ENCODE measurements around the gene TRIM59. TPM values are rescaled to one million over a fixed set of nuclear protein-coding genes. Genes with fewer than 3 reads are reported as not detected.
A peak's percentile ranks its signal among the peaks of the same experiment; 100 is the strongest.

TRIM59 gene, protein sequence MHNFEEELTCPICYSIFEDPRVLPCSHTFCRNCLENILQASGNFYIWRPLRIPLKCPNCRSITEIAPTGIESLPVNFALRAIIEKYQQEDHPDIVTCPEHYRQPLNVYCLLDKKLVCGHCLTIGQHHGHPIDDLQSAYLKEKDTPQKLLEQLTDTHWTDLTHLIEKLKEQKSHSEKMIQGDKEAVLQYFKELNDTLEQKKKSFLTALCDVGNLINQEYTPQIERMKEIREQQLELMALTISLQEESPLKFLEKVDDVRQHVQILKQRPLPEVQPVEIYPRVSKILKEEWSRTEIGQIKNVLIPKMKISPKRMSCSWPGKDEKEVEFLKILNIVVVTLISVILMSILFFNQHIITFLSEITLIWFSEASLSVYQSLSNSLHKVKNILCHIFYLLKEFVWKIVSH
- 24.5 and 24.8 TPM in 2 replicates for total RNA-seq
- long read RNA-seq, partial matches to known transcripts: 0 of 10 reads
- long read RNA-seq, other reads (novel, unspliced or antisense): 4 of 10 reads

DNA sequence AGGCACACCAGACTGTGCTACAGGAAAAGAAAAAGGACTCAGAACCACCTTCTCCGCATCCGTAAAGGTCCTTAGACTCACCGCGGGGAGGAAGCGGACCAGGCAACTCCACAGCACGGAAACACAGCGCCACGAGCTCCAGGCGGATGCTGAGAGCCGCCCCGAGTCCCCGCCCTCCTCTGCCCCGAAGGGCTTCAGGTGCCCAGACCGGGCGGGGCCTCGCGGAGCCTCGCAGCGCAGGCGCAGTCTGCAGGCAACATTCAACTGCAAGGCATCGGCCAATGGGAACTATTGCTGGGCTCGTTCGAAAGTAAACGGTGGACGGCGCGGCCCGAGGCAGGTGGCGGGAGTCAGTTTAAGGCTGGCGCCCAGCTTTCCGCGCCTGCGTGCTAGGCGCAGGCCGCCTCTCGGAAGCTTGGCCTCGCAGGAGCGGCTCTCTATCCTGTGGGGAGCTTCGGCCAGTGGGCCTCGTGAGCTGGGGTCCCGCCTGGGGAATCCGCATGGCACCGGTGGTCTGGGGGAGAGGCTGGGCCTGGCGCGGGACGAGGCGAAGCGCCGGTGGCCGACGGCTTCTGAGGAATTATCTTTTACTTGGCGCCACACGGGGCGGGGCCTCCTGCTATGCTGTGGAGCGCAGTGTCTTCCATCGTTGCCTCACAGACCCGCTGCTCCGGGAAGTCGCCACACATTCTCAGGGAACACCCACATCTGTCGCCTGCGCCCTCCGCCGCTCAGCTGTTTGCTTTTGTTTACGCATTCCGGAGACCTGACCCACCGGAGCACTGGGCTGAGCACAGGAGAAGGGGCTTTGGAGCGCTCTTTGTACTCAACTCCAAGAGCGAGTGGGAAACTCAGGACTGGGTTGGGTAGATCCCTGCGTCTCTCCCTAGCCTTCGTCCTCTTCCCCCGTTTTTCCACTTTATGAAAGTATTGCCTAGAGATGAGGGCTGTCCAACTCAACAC, at the start of gene TRIM59:
Gene TRIM59 (minus strand): TSS at position 151 of the 963 bp plus-strand sequence. CDS start 10,603 bp downstream, outside the sequence.
- peak; percentile 96 for DNase-seq (ENCODE audit: low spot score, unreplicated experiment)
- Mint-ChIP-seq H3K4me3 (ENCODE audit: low read depth) (peak within 1 kb of the TSS; percentile 96), H3K27me3 (peaks cover 9% of the 10 kb centered on the region), H3K27ac (peak within 1 kb of the TSS; percentile 97), H3K36me3 (ENCODE audit: insufficient read depth) (peaks cover 7% of the 10 kb centered on the region), H3K9me3 (ENCODE audit: low read depth) (no peaks in the 10 kb centered on the region), H3K4me1 (ENCODE audit: low read depth) (peaks cover 10% of the 10 kb centered on the region)
- TF ChIP-seq, protein P1, sequence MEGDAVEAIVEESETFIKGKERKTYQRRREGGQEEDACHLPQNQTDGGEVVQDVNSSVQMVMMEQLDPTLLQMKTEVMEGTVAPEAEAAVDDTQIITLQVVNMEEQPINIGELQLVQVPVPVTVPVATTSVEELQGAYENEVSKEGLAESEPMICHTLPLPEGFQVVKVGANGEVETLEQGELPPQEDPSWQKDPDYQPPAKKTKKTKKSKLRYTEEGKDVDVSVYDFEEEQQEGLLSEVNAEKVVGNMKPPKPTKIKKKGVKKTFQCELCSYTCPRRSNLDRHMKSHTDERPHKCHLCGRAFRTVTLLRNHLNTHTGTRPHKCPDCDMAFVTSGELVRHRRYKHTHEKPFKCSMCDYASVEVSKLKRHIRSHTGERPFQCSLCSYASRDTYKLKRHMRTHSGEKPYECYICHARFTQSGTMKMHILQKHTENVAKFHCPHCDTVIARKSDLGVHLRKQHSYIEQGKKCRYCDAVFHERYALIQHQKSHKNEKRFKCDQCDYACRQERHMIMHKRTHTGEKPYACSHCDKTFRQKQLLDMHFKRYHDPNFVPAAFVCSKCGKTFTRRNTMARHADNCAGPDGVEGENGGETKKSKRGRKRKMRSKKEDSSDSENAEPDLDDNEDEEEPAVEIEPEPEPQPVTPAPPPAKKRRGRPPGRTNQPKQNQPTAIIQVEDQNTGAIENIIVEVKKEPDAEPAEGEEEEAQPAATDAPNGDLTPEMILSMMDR (IDR thresholded peaks at IDR 0.05; ENCODE audit: unreplicated experiment): peak; percentile 19

DNA sequence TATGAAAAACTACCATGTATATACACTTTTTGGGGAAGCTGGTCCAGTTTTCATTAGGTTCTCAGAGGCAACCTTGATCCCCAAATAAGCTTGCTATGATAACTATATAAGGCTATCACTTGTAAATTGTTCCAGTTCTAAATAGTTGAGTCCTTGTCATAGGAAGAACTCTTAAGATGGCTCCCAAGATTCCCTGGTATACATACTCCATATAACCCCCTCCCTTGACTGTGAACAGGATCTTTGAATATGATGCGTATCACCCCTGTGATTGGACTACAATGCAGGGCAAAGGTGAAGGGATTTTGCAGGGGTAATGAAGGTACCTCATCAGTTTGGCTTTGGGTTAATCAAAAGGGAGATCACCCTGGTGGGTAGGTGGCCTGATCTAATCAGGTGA, 48.6 kb upstream of the TRIM59 start:
- Mint-ChIP-seq H3K36me3 (ENCODE audit: insufficient read depth) (peaks cover 15% of the 10 kb centered on the region), H3K9me3 (ENCODE audit: low read depth) (peaks cover 5% of the 10 kb centered on the region), H3K4me3 (ENCODE audit: low read depth) (no peak overlapping the region), H3K27ac (no peak overlapping the region), H3K27me3 (no peaks in the 10 kb centered on the region), H3K4me1 (ENCODE audit: low read depth) (no peaks in the 10 kb centered on the region)
- no peak for DNase-seq (ENCODE audit: low spot score, unreplicated experiment)
- TF ChIP-seq, protein P1 (IDR thresholded peaks at IDR 0.05; ENCODE audit: unreplicated experiment): no peak

DNA sequence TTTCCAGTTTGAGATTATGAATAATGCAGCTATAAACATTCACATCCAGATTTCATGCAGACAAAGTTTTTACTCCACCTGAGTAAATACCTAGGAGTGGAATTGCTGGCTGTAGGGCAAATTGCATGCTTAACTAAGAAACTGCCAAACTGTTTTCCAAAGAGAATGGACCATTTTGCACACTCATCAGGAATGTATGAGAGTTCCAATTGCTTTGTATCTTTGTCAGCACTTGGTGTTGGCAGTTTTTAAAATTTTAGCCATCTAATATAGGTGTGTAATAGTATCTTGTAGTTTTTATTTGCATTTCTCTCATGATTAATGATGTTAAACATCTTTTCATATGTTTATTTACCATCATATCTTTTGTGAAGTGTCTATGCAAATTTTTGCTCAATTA, 40.6 kb upstream of the TRIM59 start:
- TF ChIP-seq, protein P1 (IDR thresholded peaks at IDR 0.05; ENCODE audit: unreplicated experiment): no peak
- Mint-ChIP-seq H3K9me3 (ENCODE audit: low read depth) (no peaks in the 10 kb centered on the region), H3K4me1 (ENCODE audit: low read depth) (no peaks in the 10 kb centered on the region), H3K36me3 (ENCODE audit: insufficient read depth) (no peaks in the 10 kb centered on the region), H3K27me3 (no peaks in the 10 kb centered on the region), H3K27ac (no peak overlapping the region), H3K4me3 (ENCODE audit: low read depth) (no peak overlapping the region)
- DNase-seq (ENCODE audit: low spot score, unreplicated experiment): no peak

DNA sequence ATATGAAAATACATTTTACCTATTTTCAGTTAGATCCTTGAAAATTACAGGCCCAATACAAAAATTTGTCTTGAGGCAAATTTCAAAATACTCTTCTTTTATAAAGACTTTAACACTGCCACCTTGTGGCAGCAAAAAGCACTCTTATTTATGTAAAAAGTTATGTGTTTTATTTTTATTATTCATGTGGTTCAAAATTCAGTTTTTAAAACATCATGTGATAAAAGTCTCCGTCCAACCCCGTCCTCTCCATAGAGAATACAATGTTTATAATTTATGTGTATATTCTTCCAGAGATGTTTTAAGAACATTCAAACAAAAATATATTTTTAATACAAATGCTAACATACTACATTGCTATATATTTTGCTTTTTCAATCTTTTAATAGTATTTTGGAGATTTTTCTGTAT, 36.9 kb upstream of the TRIM59 start:
- Mint-ChIP-seq H3K9me3 (ENCODE audit: low read depth) (no peaks in the 10 kb centered on the region), H3K27me3 (no peaks in the 10 kb centered on the region), H3K27ac (no peak overlapping the region), H3K4me1 (ENCODE audit: low read depth) (no peaks in the 10 kb centered on the region), H3K36me3 (ENCODE audit: insufficient read depth) (no peaks in the 10 kb centered on the region), H3K4me3 (ENCODE audit: low read depth) (no peak overlapping the region)
- no peak for DNase-seq (ENCODE audit: low spot score, unreplicated experiment)
- TF ChIP-seq, protein P1 (IDR thresholded peaks at IDR 0.05; ENCODE audit: unreplicated experiment): peak; percentile 80

DNA sequence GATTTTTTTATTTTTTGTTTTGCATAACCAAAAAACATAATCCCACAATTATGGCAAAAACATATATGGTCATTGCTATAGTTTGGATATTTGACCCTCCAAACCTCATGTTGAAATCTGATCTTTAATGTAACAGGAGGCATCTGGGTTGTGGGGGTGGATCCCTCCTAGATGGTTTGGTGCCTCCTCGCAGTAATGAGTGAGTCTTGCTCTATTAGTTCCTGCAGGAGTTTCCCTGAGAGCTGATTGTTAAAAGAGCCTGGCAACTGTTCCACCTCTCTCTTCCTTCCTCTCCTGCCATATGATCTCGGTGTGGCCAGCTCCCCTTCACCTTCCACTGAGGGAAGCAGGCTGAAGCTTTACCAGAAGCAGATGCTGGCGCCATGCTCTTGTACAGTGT, 33.2 kb upstream of the TRIM59 start:
- H3K27ac Mint-ChIP-seq: no peak overlapping the region
- TF ChIP-seq, protein P1 (IDR thresholded peaks at IDR 0.05; ENCODE audit: unreplicated experiment): no peak
- no peak for DNase-seq (ENCODE audit: low spot score, unreplicated experiment)
- H3K4me1 Mint-ChIP-seq (ENCODE audit: low read depth): peaks cover 4% of the 10 kb centered on the region
- no peaks in the 10 kb centered on the region for H3K9me3 Mint-ChIP-seq (ENCODE audit: low read depth)
- H3K4me3 Mint-ChIP-seq (ENCODE audit: low read depth): no peak overlapping the region
- H3K27me3 Mint-ChIP-seq: peaks cover 4% of the 10 kb centered on the region
- H3K36me3 Mint-ChIP-seq (ENCODE audit: insufficient read depth): no peaks in the 10 kb centered on the region
